Glomerular visceral epithelial cell (primary cell): ENCODE data around the gene KCTD19.
A peak's percentile ranks its signal among the peaks of the same experiment; 100 is the strongest.

Experiments used
- DNase-seq: peaks from one replicate; pipeline ENCODE4 v3.0.0-alpha.2; 2016; ENCODE audit errors: extremely low spot score

The KCTD19 gene

GRCh38 chr16:67317853-67318252 lies 8.7 kb downstream of the KCTD19 start:
- DNase-seq: no peak

DNA sequence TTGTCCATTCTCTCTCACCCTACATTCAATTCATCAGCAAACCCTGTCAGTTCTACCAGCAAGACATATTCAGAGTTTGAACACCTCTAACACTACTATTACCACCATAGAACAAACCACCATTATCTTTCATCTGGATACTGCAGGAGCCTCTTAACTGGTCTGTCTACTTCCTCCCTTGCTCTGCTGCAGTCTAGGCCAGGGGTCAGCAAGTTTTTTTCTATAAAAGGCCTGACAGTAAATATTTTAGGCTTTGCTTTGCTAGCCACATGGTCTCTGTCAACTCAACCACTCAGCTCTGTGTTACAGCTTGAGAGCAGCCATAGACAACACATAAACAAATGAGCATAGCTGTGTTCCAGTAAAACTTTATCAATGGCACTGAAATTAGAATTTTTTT lies 13.8 kb downstream of the KCTD19 start:
- DNase-seq: no peak

GRCh38 chr16:67311607-67312488 lies 14.7 kb downstream of the KCTD19 start:
- peak; percentile 94 for DNase-seq

DNA sequence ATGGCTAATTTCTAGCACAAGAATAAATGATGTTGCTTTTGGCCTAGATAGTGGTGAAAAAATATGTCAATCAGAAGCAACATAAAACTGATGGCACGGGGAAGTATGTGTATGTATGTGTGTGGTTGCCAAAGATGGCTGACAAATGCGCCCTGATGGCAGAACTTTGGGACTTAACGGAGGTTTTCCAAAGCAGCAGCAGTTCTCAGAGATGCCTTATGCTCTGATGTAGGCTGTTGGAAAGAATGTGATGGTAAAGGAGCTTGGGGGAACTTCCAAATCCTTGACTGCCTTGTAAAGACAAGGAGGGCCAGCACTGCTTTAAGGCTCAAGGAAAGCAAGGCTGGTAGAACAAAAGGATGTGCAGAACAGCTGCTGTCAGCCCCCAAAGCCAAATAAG lies 16.0 kb downstream of the KCTD19 start:
- no peak for DNase-seq

DNA sequence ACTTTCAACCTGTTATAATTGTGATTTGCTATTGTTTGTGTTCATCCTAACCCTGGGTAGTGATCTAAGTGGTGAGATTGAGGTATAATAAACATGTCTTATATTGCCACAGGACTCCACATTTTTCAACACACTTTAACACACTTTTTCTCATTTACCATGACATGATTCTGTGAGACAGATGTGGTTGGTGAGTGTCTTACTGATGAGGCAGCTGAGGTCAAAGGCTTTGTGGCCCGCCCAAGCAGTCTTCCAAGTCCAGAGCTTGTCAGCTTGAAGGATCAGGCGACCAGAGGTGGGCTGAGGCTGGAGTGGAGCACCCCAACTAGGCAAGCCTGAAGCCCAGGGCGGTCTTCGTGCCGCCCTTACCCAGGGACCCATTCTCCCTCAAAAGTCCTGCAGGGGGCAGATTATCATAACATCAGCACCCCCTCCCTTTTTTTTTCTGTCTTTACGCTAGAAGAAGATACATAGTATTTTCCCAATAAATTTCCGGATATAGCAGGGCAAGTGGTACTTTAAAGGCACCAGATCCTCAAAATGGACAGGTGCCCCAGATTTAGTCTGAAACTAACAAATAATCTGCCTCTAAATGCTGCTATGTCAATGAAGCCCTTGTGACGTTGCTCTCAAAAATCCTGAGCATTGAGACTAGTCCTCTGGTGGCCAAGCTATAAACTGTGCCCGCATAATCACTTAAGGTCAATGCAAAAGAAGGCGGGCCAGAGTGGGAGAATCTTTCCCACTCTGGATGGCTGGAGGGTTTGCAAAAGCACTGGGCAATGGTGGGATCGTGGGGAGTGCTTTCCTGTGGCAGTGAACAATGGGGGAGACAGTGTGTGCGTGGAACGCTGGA lies 21.1 kb downstream of the KCTD19 start:
- no peak for DNase-seq

DNA sequence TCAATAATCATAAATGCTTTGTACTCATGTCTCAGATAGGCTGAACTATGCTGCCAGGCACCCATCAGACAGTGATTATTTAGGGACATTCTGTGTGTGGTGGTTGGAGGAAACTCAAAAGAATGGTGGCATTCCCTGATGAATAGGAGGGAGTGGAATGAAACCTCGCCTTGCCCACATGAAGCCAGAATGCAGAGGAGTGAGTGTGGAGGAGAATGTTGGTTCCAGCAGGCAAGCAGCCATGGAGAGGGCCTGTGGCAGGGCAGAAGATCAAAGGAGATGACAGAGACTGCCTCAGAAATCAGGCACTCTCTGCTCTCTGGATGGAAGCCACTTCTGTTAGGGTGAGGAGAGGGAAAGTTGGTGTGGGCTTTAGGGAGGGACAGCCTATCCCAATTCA lies 22.5 kb downstream of the KCTD19 start:
- no peak for DNase-seq

- DNase-seq: no peak
Observed at GRCh38 chr16:67302970-67303369, 23.6 kb downstream of the KCTD19 start.

DNA sequence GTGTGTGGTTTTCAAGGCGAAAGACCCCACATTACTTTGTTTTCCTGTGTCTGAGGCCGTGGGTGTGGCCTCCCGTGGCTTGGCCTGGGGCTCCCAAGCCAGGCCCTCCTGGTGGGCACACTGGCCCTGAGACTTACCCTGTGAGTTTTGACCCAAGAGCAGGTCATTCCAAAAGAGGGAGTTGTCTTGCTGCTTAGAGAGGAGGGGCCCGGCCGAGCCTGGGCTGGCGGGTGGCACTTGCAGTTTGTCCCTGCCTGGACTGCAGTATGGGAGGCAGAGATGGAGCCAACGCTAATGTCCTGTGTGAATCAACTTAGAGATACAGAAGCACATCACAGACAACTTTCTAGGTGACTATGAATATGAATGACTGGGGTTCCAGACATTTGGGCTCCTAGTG lies 24.5 kb downstream of the KCTD19 start:
- no peak for DNase-seq

- no peak for DNase-seq
Observed at GRCh38 chr16:67301080-67301782, 25.3 kb downstream of the KCTD19 start.

GRCh38 chr16:67299269-67299668 lies 27.3 kb downstream of the KCTD19 start:
- DNase-seq: no peak

- no peak for DNase-seq
Observed at GRCh38 chr16:67298277-67298676, 28.3 kb downstream of the KCTD19 start.

DNA sequence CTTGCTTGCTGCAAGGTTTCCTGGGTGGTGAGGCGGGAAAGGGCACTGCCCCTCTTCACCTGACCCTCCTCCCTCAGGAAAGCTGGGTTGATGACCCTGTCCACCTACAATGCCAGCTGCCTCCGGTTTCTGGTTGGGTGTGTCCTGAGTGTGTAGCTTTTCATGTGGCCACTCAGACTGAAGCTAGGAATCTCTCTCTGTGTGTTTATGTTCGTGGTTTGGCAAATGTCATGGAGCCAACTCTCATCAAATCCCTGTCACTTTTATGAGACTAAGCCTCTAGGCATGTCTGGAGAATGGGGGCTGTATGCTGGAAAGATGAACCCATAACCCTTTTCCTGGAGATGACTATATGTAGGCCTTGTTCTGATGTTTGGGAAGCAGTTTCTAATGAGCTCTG lies 30.1 kb downstream of the KCTD19 start:
- DNase-seq: peak; percentile 18

DNA sequence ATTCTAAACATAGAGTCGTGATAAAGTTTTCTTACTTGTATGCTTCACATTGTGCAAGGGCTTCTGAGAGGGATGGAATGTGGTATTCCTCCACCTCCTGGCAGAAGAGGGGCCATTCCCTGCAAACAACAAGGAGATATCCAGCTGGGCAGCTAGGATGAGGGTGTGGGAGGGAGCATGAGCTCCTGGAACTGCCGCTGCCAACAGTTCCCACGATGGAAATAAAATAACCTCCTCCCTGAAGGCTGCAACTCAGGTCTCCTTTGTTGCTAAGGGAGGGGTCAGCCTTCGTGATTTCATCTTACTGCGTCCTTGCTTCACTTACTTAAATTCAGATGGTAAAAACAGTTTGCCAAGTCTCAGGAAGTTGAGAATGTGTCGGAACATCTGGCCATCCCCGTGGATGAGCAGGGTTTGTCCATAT lies 31.6 kb downstream of the KCTD19 start:
- no peak for DNase-seq

GRCh38 chr16:67294171-67294757 lies 32.3 kb downstream of the KCTD19 start:
- no peak for DNase-seq

GRCh38 chr16:67291461-67291860 lies 35.1 kb downstream of the KCTD19 start:
- no peak for DNase-seq

DNA sequence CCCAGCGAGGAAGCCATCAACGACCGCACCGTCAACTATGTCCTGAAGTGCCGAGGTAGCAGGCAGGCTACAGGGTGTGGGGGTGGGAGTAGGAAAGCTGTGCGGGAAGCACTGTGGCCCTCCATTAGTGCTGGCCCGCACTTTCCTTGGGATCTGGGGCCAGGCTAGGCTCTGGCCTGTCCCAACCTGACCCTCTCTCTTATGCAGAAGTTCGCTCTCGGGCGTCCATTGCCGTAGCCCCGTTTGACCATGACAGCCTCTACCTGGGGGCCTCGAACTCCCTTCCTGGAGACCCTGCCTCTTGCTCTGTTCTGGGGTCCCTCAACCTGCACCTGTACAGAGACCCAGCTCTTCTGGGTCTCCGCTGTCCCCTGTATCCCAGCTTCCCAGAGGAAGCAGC lies 38.6 kb downstream of the KCTD19 start:
- no peak for DNase-seq

- DNase-seq: no peak
Observed at GRCh38 chr16:67286441-67287235, 39.9 kb downstream of the KCTD19 start.

GRCh38 chr16:67284699-67285646 lies 41.6 kb downstream of the KCTD19 start:
- peak; percentile 44 for DNase-seq

GRCh38 chr16:67283826-67284555 lies 42.5 kb downstream of the KCTD19 start:
- no peak for DNase-seq
